Activated naive CD4-positive, alpha-beta T cell treated with anti-CD3 and anti-CD28 coated beads, Interleukin-2, amount 10 ng/mL, durations not matched to agents 5 hours and 36 hours (primary cell): ENCODE data around the gene CYP2D6. TPM values are rescaled to one million over a fixed set of nuclear protein-coding genes. Genes with fewer than 3 reads are reported as not detected.

Experiments used
- total RNA-seq, 2 experiments: library from RNA; stranded (reverse); gene quantifications; one replicate each; pipeline ENCODE4 v1.2.3, GENCODE V29; 2021

Gene CYP2D6
- total RNA-seq = 1 to 10 TPM; 3.4 to 3.7 TPM

DNA sequence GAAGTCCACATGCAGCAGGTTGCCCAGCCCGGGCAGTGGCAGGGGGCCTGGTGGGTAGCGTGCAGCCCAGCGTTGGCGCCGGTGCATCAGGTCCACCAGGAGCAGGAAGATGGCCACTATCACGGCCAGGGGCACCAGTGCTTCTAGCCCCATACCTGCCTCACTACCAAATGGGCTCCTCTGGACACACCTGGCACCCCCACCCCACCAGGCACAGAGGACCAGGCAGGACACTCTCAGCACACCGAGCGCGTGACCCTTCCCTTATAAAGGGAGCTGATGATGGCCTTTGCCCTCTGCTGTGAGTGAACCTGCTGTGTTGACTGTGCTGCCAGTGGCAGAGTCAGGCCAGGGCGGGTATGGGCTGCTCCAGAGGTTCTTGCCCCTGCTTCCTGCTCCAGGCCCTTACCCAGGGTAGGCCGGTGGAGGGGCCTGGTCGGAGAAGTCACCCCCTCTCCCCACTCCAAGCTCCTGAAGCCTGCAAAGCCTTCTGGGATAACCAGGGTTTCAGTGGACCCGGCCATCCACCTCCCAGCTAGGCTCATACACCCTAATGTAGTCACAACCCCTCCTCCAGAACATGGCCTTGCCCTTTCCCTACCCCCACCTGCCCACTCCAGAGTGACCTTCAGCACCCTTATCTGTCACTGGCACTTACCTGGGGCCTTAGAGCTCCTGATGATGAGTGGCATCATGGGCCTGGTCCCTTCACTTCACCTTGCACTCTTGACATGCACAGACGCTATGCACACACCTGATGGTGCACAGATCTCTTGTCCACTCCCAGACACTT lies at the start of gene CYP2D6:
Gene CYP2D6 (minus strand): TSS at position 172 of the 793 bp plus-strand sequence. CDS start 19 bp downstream, at position 153.

DNA sequence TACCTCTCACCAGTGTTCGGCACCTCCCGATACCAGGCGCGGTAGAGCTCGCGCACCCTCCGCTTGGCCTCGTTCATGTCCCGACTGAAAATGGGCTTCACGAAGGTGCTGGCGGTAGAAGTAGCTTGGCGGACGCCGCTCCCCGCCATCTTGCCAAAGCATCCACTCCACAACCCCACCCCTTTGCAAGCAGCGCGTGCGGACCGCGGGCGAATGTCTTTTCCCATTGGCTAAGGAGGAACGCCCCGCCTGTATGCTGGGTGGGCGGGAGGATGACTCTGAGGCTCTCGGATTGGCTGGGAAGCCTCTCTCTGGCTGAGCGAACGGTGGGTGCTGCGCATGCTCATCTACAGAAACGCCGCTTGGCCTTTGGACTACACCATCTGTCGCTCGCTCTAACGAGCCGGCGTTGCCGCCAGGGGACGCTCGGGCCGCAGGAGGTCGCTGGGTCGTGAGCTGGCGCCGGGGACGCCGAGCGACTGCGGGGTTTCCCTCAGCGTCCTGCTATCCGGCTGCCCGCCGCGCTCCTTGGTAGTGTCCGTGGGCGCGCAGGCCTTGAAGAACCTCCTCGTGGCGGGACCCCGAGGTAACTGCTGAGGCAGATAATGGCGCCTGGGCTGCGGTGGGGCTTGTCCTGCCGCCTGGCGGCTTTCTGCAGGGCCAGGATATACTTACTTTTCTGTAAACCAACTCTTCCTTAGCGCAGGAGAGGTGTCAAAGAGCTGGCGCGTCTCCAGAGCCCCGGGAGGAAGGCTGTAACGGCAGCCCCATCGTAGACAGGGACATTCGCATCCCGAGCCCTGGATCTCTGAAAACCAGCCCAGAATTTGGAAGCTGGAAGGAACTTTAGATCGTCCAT lies 39.8 kb downstream of the CYP2D6 start, which contains the start of gene NDUFA6:
Gene NDUFA6 (minus strand): TSS at position 177 of the 859 bp plus-strand sequence. CDS start 28 bp downstream, at position 149.

GRCh38 chr22:42079319-42080251 lies 51.0 kb downstream of the CYP2D6 start, which contains the start of gene SMDT1:
SMDT1 (plus strand) TSS chr22:42079700; CDS start chr22:42079769, 69 bp downstream.

Other genes with a start within 250 kb of the CYP2D6 start
- gene SHISA8, start 215.7 kb downstream of the CYP2D6 start, total RNA-seq = under 1 TPM in 1 of 2 experiments, not detected in 1; 0.18 TPM
- 1 to 10 TPM; 1.5 to 1.9 TPM for gene TNFRSF13C, start 204.0 kb downstream of the CYP2D6 start, total RNA-seq
- gene CENPM, start 183.7 kb downstream of the CYP2D6 start, total RNA-seq = 10 to 100 TPM; 65.7 to 69.3 TPM
- 1 to 10 TPM; 1.9 to 2.1 TPM for gene SEPTIN3, start 161.4 kb downstream of the CYP2D6 start, total RNA-seq
- gene WBP2NL, start 132.0 kb downstream of the CYP2D6 start, total RNA-seq = 1 to 10 TPM; 1.7 to 1.9 TPM
- 10 to 100 TPM; 21.1 to 21.2 TPM for gene NAGA, start 60.0 kb downstream of the CYP2D6 start, total RNA-seq
- 1 to 10 TPM; 2.6 to 2.8 TPM for gene PHETA2, start 56.6 kb downstream of the CYP2D6 start, total RNA-seq
- gene SMDT1, start 51.1 kb downstream of the CYP2D6 start, total RNA-seq = 100 to 1,000 TPM; 120 to 134 TPM
- gene NDUFA6, start 40.0 kb downstream of the CYP2D6 start, total RNA-seq = 10 to 100 TPM; 70.6 to 72.1 TPM
- gene TCF20, start 139.8 kb upstream of the CYP2D6 start, total RNA-seq = 10 to 100 TPM; 84.2 to 90.7 TPM